Panc1 (cell line): ENCODE data around the gene DCLK2. TPM values are rescaled to one million over a fixed set of nuclear protein-coding genes. Genes with fewer than 3 reads are reported as not detected.
A peak's percentile ranks its signal among the peaks of the same experiment; 100 is the strongest.

ENCODE experiments used
- ATAC-seq: fragments of 200-7000 bp; cut with Tn5 transposase; 2 replicates; pipeline ENCODE4 v1.9.1; 2020; ENCODE audit warnings: mild to moderate bottlenecking, moderate library complexity
- BruUV-seq: library from RNA; stranded (reverse); fragments of 400-500 nt; replicated peaks from 2 replicates; lab custom pipeline; 2021; lab: Mats Ljungman, UMichigan
- CTCF ChIA-PET: fragments of 300-600 bp; sonication (Branson Sonifier 250); formaldehyde crosslinking; loops from one replicate; lab custom pipeline; 2022; ENCODE audit warnings: antibody characterized with exemption; lab: Charles Lee
- POLR2A ChIA-PET: fragments of 300-600 bp; sonication (Branson Sonifier 250); formaldehyde crosslinking; loops from one replicate; lab custom pipeline; 2022; ENCODE audit warnings: antibody characterized with exemption; lab: Charles Lee
- DNase-seq: peaks from one replicate; pipeline ENCODE4 v3.0.0-alpha.2; 2010; ENCODE audit warnings: low read depth, low spot score
- H3K27ac ChIP-seq: 2 replicates; pipeline ENCODE4 v1.5.1; 2011; ENCODE audit warnings: mild to moderate bottlenecking, low read length, inconsistent platforms
- H3K27me3 ChIP-seq: fragments of 200-500 bp; sonication (Bioruptor generic); 2 replicates; pipeline ENCODE4 v1.6.0; 2014; ENCODE audit warnings: low read length, inconsistent platforms; ENCODE audit not compliant: control insufficient read depth, insufficient read depth
- H3K36me3 ChIP-seq: fragments of 200-500 bp; sonication (Bioruptor generic); 2 replicates; pipeline ENCODE4 v1.5.1; 2014; ENCODE audit warnings: inconsistent platforms, mild to moderate bottlenecking, low read length, moderate library complexity; ENCODE audit not compliant: control insufficient read depth, insufficient read depth
- H3K4me1 ChIP-seq: 2 replicates; pipeline ENCODE4 v1.5.1; 2011; ENCODE audit warnings: inconsistent platforms, mild to moderate bottlenecking, low read length, moderate library complexity; ENCODE audit not compliant: control insufficient read depth, insufficient read depth
- H3K4me3 ChIP-seq, 2 experiments: 2 replicates each; pipeline ENCODE4 v1.5.1; 2011 to 2012; ENCODE audit warnings: low read depth in 2 of 2, low read length in 2 of 2, mild to moderate bottlenecking in 2 of 2, inconsistent platforms in 1 of 2, moderate library complexity in 1 of 2
- H3K9me3 ChIP-seq: fragments of 200-500 bp; sonication (Bioruptor generic); 2 replicates; pipeline ENCODE4 v1.5.1; 2014; ENCODE audit warnings: low read depth, mild to moderate bottlenecking, inconsistent platforms, low read length, moderate library complexity; ENCODE audit not compliant: control insufficient read depth, insufficient read depth
- POLR2AphosphoS5 ChIP-seq: IDR thresholded peaks from 2 replicates; pipeline ENCODE4 v1.6.1; 2012; ENCODE audit warnings: mild to moderate bottlenecking, low read depth, low read length, moderate library complexity
- REST ChIP-seq, 2 experiments: IDR thresholded peaks; 2 replicates each; pipeline ENCODE4 v1.6.1; 2011 to 2012; ENCODE audit warnings: low read depth in 2 of 2, control low read depth in 1 of 2, low read length in 1 of 2, mild to moderate bottlenecking in 1 of 2, moderate library complexity in 1 of 2; ENCODE audit not compliant: insufficient read depth in 1 of 2
- SIN3A ChIP-seq: IDR thresholded peaks from 2 replicates; pipeline ENCODE4 v1.6.1; 2012; ENCODE audit warnings: low read depth, mild to moderate bottlenecking, low read length, moderate library complexity, borderline replicate concordance; ENCODE audit not compliant: insufficient read depth
- TCF7L2 ChIP-seq: IDR thresholded peaks from 2 replicates; pipeline ENCODE4 v1.6.1; 2011; ENCODE audit warnings: mild to moderate bottlenecking, low read depth, low read length, inconsistent platforms
- in situ Hi-C: cut with HindIII; loops from 2 replicates; pipeline ENCODE4 v1.10.0; 2016; ENCODE audit warnings: low sequenced_read_pairs, low pct_unique_long_range_greater_than_20kb
- intact Hi-C: fragments of 100-400 bp; cut with micrococcal nuclease; formaldehyde crosslinking; loops from one replicate; pipeline ENCODE4 v1.10.0; 2022; ENCODE audit not compliant: unreplicated experiment
- total RNA-seq: library from RNA; stranded (reverse); gene quantifications from one replicate; pipeline ENCODE4 v1.2.1, GENCODE V29; 2021; ENCODE audit not compliant: unreplicated experiment
- TF ChIP-seq, protein P1 (sequence below): fragments of 450-650 bp; IDR thresholded peaks from 2 replicates; pipeline ENCODE4 v1.5.1; 2017; ENCODE audit warnings: mild to moderate bottlenecking

Gene DCLK2
- total RNA-seq, 1 experiment from 2014 or later, result 9.5 TPM

GRCh38 chr4:150207871-150208270, 129.6 kb downstream of the DCLK2 start:
- no TSS peak for BruUV-seq
- no peaks in the 10 kb centered on the region for H3K9me3 ChIP-seq
- in situ Hi-C loops (no loop called here), intact Hi-C loops (loop anchor here (5.0 to 10.0 kb wide), 2 partner anchors 103 to 196 kb away; no protein-coding TSS in a partner anchor)
- H3K27ac ChIP-seq, result no peak overlapping the region
- TF ChIP-seq TCF7L2 (no peak), SIN3A (no peak), REST (IDR thresholded peaks at IDR 0.05; ENCODE audit: insufficient read depth in 1 of 2, low read depth in 2 of 2, low read length in 1 of 2) (no peak), POLR2AphosphoS5 (no peak)
- TF ChIP-seq, protein P1, sequence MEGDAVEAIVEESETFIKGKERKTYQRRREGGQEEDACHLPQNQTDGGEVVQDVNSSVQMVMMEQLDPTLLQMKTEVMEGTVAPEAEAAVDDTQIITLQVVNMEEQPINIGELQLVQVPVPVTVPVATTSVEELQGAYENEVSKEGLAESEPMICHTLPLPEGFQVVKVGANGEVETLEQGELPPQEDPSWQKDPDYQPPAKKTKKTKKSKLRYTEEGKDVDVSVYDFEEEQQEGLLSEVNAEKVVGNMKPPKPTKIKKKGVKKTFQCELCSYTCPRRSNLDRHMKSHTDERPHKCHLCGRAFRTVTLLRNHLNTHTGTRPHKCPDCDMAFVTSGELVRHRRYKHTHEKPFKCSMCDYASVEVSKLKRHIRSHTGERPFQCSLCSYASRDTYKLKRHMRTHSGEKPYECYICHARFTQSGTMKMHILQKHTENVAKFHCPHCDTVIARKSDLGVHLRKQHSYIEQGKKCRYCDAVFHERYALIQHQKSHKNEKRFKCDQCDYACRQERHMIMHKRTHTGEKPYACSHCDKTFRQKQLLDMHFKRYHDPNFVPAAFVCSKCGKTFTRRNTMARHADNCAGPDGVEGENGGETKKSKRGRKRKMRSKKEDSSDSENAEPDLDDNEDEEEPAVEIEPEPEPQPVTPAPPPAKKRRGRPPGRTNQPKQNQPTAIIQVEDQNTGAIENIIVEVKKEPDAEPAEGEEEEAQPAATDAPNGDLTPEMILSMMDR, result no peak
- CTCF ChIA-PET, result no interaction called here
- DNase-seq, result no peak
- H3K4me1 ChIP-seq, result peaks cover 2% of the 10 kb centered on the region; the same call in 1 of the 2 replicates
- H3K27me3 ChIP-seq, result no peaks in the 10 kb centered on the region
- POLR2A ChIA-PET, result no interaction called here
- H3K4me3 ChIP-seq, result no peak overlapping the region
- H3K36me3 ChIP-seq, result no peaks in the 10 kb centered on the region
- ATAC-seq, result no peak

DNA sequence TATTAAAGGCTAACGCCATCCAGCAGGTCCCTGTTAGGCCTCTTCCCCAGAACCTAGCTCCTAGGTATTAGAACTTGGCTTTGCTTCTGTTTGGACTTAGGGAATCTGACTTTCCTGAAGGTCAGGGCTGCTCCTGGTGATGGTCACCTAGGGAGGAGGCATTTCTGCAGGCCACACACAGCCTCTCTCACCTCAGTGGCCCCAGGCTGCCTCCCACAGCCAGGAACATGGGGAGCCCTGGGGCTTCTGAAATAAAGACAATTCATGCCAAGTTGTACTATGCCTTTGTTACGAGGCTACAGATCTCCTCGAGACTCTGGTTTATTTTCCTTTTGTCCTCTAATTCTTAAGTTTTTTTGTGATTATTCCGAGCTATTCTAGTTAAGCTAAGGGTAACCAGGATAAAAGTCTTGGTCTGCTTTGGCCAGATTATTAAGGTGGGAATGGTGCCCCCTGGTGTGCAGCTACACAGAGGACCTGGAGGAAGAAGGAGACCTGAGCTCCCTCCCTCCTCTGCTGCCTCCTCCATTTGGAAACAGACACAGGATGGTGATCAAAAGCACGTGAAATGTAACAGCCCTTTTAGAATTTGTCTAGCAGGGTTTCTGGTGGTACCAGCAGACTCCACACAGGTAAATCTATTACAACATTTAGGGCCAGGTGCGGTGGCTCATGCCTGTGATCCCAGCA, 131.0 kb downstream of the DCLK2 start:
- POLR2A ChIA-PET, result interaction anchor here (1.0 kb wide), 1 partner anchor 8 kb away, joined by 3 read pairs; no protein-coding TSS in a partner anchor

More for the DNA sequence above, 131.0 kb downstream of the DCLK2 start:
- TF ChIP-seq, protein P1, result peak; percentile 63
- TF ChIP-seq TCF7L2 (no peak), REST (IDR thresholded peaks at IDR 0.05; ENCODE audit: insufficient read depth in 1 of 2, low read depth in 2 of 2, low read length in 1 of 2) (no peak)
- peak; percentile 82 for ATAC-seq
- Histone ChIP-seq H3K9me3 (no peaks in the 10 kb centered on the region), H3K27ac (no peak overlapping the region), H3K27me3 (no peaks in the 10 kb centered on the region), H3K4me1 (peaks cover 2% of the 10 kb centered on the region; the same call in 1 of the 2 replicates), H3K36me3 (no peaks in the 10 kb centered on the region), H3K4me3 (no peak overlapping the region)
- intact Hi-C loops, result loop anchor here (5.0 to 10.0 kb wide), 2 partner anchors 104 to 197 kb away; no protein-coding TSS in a partner anchor
- in situ Hi-C loops, result no loop called here
- CTCF ChIA-PET, result interaction anchor here (1.3 kb wide), 1 partner anchor 211 kb away, joined by 4 read pairs; no protein-coding TSS in a partner anchor
- BruUV-seq, result no TSS peak
- no peak for DNase-seq
